Globus pallidus (tissue), 1 donor: Measurements from ENCODE around the gene ALOX5AP.

Experiments
- DNase-seq: peaks from one replicate; pipeline ENCODE4 v3.0.0-alpha.2; 2015; ENCODE audit warnings: low spot score

Gene ALOX5AP

GRCh38 chr13:30735025-30735871, at the start of gene ALOX5AP:
Gene ALOX5AP, plus strand, starts transcription at chr13:30735543. Its CDS starts 63 bp downstream, at chr13:30735606.
- peak; percentile 35 for DNase-seq

DNA sequence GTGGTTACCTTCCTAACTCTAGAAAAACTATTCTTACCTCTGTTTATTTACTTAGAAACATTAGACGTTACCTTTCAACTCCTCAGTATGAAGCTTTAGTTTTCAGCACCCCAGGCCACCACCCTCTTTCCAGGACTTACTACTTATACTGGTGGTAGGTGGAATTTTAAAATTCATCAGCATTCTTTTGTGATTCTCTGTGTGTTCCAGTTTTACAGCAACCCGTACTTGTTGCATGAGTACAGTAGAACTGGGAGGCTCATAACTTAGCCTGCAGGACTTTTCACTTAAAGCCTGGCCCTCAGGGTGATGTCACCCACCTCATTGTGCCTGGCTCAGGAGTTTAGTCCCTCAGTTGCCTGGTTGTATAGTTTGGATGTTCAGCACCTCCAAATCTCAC, 49.4 kb upstream of the ALOX5AP start:
- DNase-seq = no peak

GRCh38 chr13:30687601-30688000, 47.7 kb upstream of the ALOX5AP start:
- DNase-seq = no peak

- DNase-seq = no peak
Observed at GRCh38 chr13:30689752-30690151, 45.6 kb upstream of the ALOX5AP start.

DNA sequence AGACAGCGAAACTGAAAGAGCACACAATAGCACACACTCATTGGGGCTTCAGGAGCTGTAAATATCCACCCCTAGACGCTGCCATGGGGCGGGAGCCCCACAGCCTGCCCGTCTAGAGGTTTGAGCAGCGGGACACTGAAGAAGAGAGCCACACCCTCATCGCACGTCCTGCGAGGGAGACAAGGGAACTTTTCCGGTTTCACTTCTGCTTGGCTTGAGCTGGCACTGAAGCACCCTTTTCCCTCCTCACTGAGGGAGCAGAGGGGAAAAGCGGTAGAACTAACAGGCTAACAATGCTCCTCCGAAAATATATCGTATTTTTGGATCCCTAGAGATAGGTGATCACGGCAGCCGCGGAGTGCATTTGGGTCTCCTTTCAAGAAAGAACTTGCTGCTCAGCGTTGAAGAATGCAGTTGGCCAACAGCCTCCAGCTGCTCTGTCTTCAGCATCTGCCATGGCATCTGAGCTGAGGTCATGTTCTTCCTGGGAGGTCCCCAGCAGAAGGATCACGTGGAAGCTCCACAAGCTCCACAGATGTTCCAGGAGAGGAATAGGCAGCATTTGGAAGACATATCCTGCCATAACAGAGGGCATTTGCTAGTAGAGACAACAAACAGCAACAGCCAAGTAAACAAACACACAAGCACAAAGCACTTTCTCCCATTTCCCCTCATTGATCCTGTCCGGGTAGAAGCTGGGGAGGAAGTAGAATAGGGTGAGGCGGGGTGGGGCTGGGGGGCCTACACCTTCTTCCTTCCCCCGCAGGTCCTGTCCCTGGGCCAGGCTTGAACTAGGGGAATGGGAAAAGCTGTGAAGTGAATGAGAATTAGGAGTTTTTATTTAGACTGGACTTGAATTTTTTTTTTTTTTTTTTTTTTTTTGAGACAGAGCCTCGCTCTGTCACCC, 44.8 kb upstream of the ALOX5AP start:
- peak; percentile 44 for DNase-seq

- DNase-seq = no peak
Observed at GRCh38 chr13:30692113-30692512, 43.2 kb upstream of the ALOX5AP start.

DNA sequence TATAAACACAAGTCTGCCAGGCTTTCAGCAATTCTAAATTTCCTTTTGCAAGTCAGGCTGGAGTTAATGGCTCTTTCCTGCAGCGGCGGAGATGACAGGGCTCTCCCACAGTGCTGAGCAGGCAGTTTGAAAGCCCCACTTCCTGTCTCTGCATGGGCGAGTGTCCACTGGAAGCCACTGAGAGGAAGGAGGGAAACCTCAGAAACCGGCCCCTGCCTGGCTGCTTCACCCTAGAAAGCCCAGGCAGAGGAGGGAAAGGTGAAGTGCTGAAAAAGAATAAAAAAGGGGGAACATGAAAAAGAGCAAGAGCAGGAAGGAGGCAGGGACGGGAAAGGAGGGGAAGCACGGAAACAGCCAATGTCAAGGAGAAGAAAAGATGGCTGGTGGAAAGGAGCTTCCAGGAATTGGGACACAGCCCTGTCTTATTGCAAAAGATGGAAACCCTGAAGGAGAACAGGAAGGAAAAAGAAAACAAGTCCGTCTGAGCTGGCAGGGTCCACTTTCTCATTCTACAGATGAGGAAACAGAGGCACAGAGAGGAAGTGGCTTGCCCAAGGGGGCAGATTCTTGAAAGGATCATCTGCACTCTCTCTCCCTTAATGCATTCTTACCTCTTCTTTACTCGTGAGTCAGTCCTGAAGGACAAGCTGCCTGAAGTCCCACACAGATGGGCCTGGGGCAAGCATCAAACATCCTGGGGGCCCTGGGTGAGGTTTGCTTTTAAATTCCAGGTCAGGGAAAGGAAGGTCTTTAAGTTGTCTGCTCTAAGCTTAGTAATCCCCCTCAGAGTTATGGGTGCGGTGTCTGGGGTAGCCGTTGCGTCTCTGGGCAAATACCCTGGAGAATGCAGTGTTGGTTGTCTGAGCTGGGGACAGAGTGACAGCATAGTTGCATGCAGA, 38.8 kb upstream of the ALOX5AP start:
- peak; percentile 61 for DNase-seq

GRCh38 chr13:30697177-30697953, 38.0 kb upstream of the ALOX5AP start:
- DNase-seq = no peak

DNA sequence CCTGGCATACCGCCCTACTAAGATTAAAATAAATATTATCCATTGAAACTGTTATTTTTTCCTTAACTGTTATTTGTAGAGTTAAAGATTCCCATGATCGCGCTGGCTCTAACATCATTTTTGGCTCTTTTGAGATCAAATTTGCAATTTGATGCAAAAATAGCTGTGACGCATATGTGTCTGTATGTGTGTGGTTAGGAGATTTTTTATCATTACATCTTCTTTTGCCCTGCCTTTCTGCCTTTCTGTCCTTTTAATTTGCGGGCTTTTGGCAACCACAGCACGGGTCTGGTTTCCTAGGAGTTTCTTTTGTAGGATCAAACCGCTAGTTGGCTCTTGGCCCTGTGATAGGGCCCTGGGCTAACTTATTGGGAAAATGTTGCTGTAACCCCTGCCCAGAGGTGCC, 37.3 kb upstream of the ALOX5AP start:
- no peak for DNase-seq

GRCh38 chr13:30698488-30699005, 36.8 kb upstream of the ALOX5AP start:
- no peak for DNase-seq

- no peak for DNase-seq
Observed at GRCh38 chr13:30700364-30700763, 35.0 kb upstream of the ALOX5AP start.

DNA sequence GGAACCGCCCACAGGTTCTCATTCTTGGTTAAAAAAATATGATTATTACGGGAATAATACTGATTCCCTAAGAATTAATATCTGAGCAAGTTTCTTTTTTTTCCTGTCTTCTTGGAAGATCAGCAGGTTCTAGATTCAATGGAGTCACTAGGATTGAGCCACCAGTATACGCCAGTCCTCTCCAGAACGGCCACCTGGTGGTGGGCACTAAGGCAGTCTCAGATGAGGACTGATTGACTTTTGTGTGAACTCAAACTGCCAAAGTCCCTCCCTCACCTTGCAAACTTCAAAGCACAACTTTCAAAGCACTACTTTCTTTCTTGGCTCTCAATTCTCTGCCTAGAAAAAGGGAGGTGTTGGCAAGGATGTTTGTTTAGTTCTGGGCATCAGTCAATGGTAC, 33.3 kb upstream of the ALOX5AP start:
- DNase-seq = no peak

DNA sequence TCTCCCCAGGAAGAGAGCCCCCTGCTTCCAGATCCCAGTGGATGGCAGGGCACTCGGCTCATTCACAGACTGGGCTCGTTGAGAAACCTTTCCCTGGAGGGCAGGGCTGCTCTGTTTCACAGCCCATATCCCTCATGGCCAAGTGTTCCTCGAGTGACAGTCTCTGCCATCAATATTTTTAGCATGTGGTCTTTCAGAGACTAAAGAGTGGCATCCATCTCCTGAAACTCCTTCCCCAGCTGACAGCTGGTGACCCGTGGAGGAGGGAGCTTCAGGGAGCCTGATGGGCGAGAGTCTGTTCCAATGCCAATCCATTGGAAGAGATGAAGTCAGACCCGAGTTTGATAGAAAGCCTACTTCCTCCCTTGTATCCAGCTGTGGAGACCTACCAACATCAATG, 30.7 kb upstream of the ALOX5AP start:
- DNase-seq = no peak

GRCh38 chr13:30705680-30706079, 29.7 kb upstream of the ALOX5AP start:
- DNase-seq = no peak

DNA sequence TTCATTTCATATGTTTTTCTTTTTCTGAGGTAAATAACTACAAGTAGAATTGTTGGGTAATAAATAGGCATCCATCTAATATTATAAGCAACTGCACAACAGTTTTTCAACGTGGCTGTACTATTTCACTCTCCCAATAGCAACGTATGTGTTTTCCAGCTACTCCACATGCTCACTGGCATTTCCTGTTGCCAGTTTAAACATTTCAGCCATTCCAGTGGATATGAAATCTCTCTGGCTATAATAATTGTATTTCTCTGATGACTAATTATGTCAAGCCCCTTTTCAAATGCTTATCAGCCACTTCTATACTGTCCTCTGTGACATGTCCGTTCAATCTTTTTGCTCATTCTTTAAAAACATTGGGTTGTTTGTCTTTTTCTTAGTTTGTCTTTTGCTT, 26.8 kb upstream of the ALOX5AP start:
- DNase-seq = no peak

DNA sequence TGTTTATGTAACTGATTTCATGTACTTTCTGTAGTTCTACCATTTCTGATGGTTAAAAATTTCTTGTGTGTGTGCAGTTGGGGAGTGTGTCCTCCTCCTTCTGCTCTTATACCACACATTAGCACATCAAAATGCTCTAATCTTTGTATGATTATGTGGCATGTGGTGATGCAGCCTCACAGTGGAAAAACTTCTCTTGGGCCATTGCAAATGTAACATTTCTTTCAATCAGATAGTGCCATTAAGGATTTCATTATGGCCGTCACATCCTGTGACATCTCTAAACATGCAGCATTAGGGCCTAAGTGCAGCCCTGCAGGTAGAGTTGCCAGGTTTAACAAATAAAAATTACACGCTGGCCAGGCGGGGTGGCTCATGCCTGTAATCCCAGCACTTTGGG, 24.9 kb upstream of the ALOX5AP start:
- no peak for DNase-seq

DNA sequence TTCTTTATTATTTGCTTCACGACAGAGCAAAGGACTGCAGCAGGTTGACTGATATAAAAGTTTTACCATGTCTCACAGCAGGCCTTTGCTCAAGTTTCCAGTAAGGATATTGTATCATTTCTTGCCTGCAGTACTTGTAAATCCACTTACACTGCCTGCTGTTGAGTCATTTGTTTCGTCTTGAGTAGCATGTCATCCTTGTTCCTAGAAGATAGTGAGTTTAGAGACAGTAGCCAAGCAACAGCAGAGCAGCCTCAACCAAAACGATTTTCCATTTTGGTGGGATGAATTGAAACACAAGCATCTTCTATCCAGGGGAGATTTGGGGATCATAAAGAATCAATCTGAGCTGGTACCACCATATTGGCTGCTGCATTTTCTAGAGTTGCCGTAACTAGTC, 24.0 kb upstream of the ALOX5AP start:
- DNase-seq = no peak

GRCh38 chr13:30711837-30712236, 23.5 kb upstream of the ALOX5AP start:
- DNase-seq = no peak

- DNase-seq = peak; percentile 33
Observed at GRCh38 chr13:30712536-30713532, 22.5 kb upstream of the ALOX5AP start.
